SKM-1 (cell line): ENCODE measurements around the gene BIRC5.

Experiments
- DNase-seq: peaks from one replicate; lab custom pipeline; 2025; ENCODE audit not compliant: unreplicated experiment; lab: John Stamatoyannopoulos, UW

The BIRC5 gene

GRCh38 chr17:78272181-78272913 is 58.3 kb downstream of the BIRC5 start:
- no peak for DNase-seq

GRCh38 chr17:78272914-78273258 is 58.8 kb downstream of the BIRC5 start:
- DNase-seq, result no peak

GRCh38 chr17:78273813-78274212 is 59.8 kb downstream of the BIRC5 start:
- no peak for DNase-seq
